Glutamatergic neuron (in vitro differentiated cells): ENCODE data around the gene SEMA4F. TPM values are rescaled to one million over a fixed set of nuclear protein-coding genes. Genes with fewer than 3 reads are reported as not detected.

Source experiments
- DNase-seq: peaks from one replicate; pipeline ENCODE4 v3.0.0; 2022
- H3K27ac Mint-ChIP-seq: one replicate; pipeline ENCODE4 v1.8.0; 2020; ENCODE audit warnings: mild to moderate bottlenecking, mixed read lengths, inconsistent platforms; ENCODE audit not compliant: unreplicated experiment
- H3K27me3 Mint-ChIP-seq: one replicate; pipeline ENCODE4 v1.8.0; 2020; ENCODE audit warnings: mild to moderate bottlenecking, moderate library complexity, mixed read lengths, inconsistent platforms; ENCODE audit not compliant: unreplicated experiment
- H3K36me3 Mint-ChIP-seq: one replicate; pipeline ENCODE4 v1.8.0; 2020; ENCODE audit warnings: mild to moderate bottlenecking, mixed read lengths, inconsistent platforms; ENCODE audit not compliant: unreplicated experiment
- H3K4me1 Mint-ChIP-seq: one replicate; pipeline ENCODE4 v1.8.0; 2020; ENCODE audit warnings: mild to moderate bottlenecking, low read depth, mixed read lengths, inconsistent platforms; ENCODE audit not compliant: unreplicated experiment
- H3K4me3 Mint-ChIP-seq: one replicate; pipeline ENCODE4 v1.8.0; 2020; ENCODE audit warnings: mild to moderate bottlenecking, mixed read lengths, inconsistent platforms; ENCODE audit not compliant: unreplicated experiment
- H3K9me3 Mint-ChIP-seq: one replicate; pipeline ENCODE4 v1.8.0; 2020; ENCODE audit warnings: mild to moderate bottlenecking, moderate library complexity, mixed read lengths, inconsistent platforms; ENCODE audit not compliant: unreplicated experiment
- total RNA-seq: library from RNA; stranded (reverse); fragmentation: NEBNext Ultra II Directional; extraction: Animal tissue kit (Norgen Biotek cat#: 25700); gene quantifications from one replicate; pipeline ENCODE4 v1.2.1, GENCODE V29; 2021; ENCODE audit not compliant: unreplicated experiment
- TF ChIP-seq, protein P1 (sequence below): fragments of 200-600 bp; sonication (generic); IDR thresholded peaks from one replicate; pipeline ENCODE4 v1.5.0; 2021; ENCODE audit not compliant: partially characterized antibody, unreplicated experiment

SEMA4F gene
- total RNA-seq, 1 donor from 2014 or later: 28.5 TPM

GRCh38 chr2:74646834-74647482 lies 7.1 kb upstream of the SEMA4F start:
- H3K27me3 Mint-ChIP-seq: peaks cover 5% of the 10 kb centered on the region
- DNase-seq: no peak

GRCh38 chr2:74648009-74648443 lies 6.0 kb upstream of the SEMA4F start, which contains the start of gene M1AP:
Gene M1AP, minus strand, starts transcription at chr2:74648330. Its CDS starts 8,055 bp downstream, at chr2:74640275.
- H3K27ac Mint-ChIP-seq: no peak within 1 kb of the TSS
- no peaks in the 10 kb centered on the region for H3K36me3 Mint-ChIP-seq
- DNase-seq: peak; percentile 35

More at GRCh38 chr2:74646834-74647482, 7.1 kb upstream of the SEMA4F start:
- Mint-ChIP-seq H3K9me3 (peaks cover 3% of the 10 kb centered on the region), H3K4me3 (peak overlapping the region; percentile 18), H3K4me1 (no peaks in the 10 kb centered on the region), H3K36me3 (no peaks in the 10 kb centered on the region), H3K27ac (no peak overlapping the region)
- TF ChIP-seq, protein P1, sequence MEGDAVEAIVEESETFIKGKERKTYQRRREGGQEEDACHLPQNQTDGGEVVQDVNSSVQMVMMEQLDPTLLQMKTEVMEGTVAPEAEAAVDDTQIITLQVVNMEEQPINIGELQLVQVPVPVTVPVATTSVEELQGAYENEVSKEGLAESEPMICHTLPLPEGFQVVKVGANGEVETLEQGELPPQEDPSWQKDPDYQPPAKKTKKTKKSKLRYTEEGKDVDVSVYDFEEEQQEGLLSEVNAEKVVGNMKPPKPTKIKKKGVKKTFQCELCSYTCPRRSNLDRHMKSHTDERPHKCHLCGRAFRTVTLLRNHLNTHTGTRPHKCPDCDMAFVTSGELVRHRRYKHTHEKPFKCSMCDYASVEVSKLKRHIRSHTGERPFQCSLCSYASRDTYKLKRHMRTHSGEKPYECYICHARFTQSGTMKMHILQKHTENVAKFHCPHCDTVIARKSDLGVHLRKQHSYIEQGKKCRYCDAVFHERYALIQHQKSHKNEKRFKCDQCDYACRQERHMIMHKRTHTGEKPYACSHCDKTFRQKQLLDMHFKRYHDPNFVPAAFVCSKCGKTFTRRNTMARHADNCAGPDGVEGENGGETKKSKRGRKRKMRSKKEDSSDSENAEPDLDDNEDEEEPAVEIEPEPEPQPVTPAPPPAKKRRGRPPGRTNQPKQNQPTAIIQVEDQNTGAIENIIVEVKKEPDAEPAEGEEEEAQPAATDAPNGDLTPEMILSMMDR: no peak

DNA sequence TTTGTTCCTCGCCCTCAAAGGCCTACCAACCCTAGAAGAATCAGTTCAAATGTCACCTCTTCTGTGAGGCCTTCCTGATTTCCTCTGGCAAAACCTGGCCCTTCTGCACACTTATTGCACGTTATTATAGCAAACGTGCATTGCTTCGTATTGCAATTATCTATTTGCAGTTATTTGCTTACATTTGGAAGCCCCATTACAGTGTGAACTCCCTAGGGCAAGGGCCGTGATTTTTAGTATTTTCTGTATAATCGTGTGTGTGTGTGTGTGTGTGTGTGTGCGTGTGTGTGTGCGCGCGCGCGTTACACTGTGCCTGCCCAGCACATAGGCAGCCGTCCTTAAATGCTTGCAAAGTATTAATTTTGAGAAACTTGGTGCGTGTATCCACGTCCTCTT lies 460 bp upstream of the SEMA4F start:
- no peak for DNase-seq
- Mint-ChIP-seq H3K27me3 (peaks cover 7% of the 10 kb centered on the region), H3K9me3 (peaks cover 5% of the 10 kb centered on the region), H3K27ac (no peak overlapping the region), H3K4me1 (peaks cover 3% of the 10 kb centered on the region), H3K4me3 (peak overlapping the region; percentile 83), H3K36me3 (peaks cover 10% of the 10 kb centered on the region)
- TF ChIP-seq, protein P1: no peak

More at GRCh38 chr2:74648009-74648443, 6.0 kb upstream of the SEMA4F start, which contains the start of gene M1AP:
- Mint-ChIP-seq H3K27me3 (peaks cover 5% of the 10 kb centered on the region), H3K4me3 (peak within 1 kb of the TSS; percentile 64), H3K9me3 (peaks cover 5% of the 10 kb centered on the region), H3K4me1 (no peaks in the 10 kb centered on the region)
- TF ChIP-seq, protein P1: no peak

- Mint-ChIP-seq H3K9me3 (peaks cover 5% of the 10 kb centered on the region), H3K4me3 (peak overlapping the region; percentile 89), H3K36me3 (peaks cover 19% of the 10 kb centered on the region), H3K4me1 (peaks cover 3% of the 10 kb centered on the region), H3K27me3 (peaks cover 5% of the 10 kb centered on the region), H3K27ac (no peak overlapping the region)
- TF ChIP-seq, protein P1: no peak
- DNase-seq: no peak
These were observed 1.5 kb downstream of the SEMA4F start for GRCh38 chr2:74655579-74655978.

GRCh38 chr2:74658516-74658915 lies 4.5 kb downstream of the SEMA4F start:
- Mint-ChIP-seq H3K27ac (no peak overlapping the region), H3K4me3 (no peak overlapping the region), H3K36me3 (peaks cover 19% of the 10 kb centered on the region), H3K9me3 (peaks cover 2% of the 10 kb centered on the region), H3K27me3 (peaks cover 5% of the 10 kb centered on the region), H3K4me1 (peaks cover 3% of the 10 kb centered on the region)
- TF ChIP-seq, protein P1: no peak
- DNase-seq: no peak
